Gastrocnemius medialis (tissue), 4 donors: ENCODE results near the gene CERS1.

Experiments used
- POLR2A ChIP-seq, 2 donors: fragments of 450-650 bp; IDR thresholded peaks; one replicate each; pipeline ENCODE4 v1.6.1; 2017; ENCODE audit warnings: antibody characterized with exemption in 2 of 2, mild to moderate bottlenecking in 2 of 2, moderate library complexity in 2 of 2
- TF ChIP-seq, protein P1 (sequence below), 5 experiments: fragments of 450-650 bp in 3 of 5; fragments of 200-600 bp in 2 of 5; sonication (generic) in 2 of 5; IDR thresholded peaks in 4 of 5; conservative IDR thresholded peaks in 1 of 5; 1 replicate in 4 of 5; 2 replicates in 1 of 5; pipeline ENCODE4 v1.5.1; 2016 to 2019; ENCODE audit warnings: antibody characterized with exemption in 5 of 5, mild to moderate bottlenecking in 3 of 5, moderate library complexity in 3 of 5

GRCh38 chr19:18865106-18865972 is 30.6 kb downstream of the CERS1 start:
- TF ChIP-seq POLR2A (IDR thresholded peaks at IDR 0.05), result no peak
- TF ChIP-seq, protein P1, sequence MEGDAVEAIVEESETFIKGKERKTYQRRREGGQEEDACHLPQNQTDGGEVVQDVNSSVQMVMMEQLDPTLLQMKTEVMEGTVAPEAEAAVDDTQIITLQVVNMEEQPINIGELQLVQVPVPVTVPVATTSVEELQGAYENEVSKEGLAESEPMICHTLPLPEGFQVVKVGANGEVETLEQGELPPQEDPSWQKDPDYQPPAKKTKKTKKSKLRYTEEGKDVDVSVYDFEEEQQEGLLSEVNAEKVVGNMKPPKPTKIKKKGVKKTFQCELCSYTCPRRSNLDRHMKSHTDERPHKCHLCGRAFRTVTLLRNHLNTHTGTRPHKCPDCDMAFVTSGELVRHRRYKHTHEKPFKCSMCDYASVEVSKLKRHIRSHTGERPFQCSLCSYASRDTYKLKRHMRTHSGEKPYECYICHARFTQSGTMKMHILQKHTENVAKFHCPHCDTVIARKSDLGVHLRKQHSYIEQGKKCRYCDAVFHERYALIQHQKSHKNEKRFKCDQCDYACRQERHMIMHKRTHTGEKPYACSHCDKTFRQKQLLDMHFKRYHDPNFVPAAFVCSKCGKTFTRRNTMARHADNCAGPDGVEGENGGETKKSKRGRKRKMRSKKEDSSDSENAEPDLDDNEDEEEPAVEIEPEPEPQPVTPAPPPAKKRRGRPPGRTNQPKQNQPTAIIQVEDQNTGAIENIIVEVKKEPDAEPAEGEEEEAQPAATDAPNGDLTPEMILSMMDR (IDR thresholded peaks at IDR 0.05 in 4 of 5, conservative IDR thresholded peaks at IDR 0.05 in 1 of 5), result no peak
